HG02642 (cell line): ENCODE data around the gene PHLPP1.

Experiments used
- ATAC-seq: cut with Tn5 transposase; IDR thresholded peaks from one replicate; pipeline ENCODE4 v1.9.1; 2021; ENCODE audit warnings: mild to moderate bottlenecking; ENCODE audit not compliant: unreplicated experiment, poor library complexity

The PHLPP1 gene

DNA sequence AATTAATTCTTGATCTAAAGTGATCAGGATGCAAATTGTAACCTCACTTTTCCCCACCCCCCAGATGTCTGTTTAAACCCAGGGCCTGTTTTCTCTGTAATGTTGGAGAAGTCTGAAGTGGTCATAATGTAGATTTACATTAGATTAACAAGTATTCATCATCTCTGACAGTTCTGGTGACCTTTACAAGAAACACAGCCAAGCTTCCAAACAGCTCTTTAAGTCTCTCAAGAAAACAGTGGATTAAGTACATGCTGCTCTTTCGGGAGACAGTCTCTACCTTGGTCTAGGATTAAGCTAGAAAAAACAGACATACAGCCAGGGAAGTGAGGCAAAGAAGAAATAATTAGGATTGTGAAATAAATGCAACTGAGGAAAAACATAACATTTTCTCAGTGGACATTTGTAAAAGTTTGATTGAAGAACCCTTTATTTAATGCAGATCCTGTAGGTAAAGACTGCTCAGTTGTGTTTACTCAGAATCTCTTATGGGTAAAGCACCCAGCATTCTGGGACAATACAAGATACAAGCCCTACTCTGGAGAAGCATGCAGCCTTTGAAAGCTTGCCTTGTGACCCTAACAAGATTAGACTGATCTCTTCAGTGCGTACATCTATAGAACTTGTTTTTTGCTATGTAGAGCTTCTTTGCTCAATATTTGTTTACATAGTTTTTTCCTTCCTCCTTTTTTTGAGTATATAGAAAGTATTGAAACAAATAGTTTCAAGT is 203.9 kb downstream of the PHLPP1 start:
- no peak for ATAC-seq

DNA sequence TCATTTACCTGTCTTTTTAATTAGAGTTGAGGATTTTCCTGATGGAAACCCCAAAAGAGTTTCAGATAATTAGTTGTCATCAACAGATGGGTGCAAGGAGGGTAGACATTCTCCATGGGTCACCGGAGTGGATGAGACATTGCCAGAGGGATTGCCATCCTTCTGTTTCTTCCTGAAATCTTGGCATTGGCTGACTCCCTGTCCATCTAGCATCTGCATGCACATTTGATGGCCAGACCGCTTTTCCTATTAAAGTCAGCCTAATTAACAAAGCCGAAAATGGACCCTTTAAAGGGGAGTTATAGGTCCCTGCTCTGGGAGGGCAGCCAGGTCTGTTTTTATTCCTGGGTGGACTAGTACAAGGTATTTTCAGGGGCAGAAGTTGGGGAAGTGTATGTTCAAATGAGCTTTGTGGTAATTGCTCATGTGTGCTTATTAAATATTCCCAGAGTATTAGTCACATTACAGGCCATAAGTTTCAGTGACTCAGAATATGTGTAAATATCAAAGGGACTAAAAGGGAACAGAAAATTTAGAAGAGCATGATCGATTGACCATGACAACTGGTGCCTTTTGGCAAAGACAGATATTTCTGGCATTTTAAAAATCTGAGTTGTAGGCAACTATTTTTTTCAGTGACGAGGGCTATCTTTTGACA is 209.8 kb downstream of the PHLPP1 start:
- ATAC-seq = no peak

DNA sequence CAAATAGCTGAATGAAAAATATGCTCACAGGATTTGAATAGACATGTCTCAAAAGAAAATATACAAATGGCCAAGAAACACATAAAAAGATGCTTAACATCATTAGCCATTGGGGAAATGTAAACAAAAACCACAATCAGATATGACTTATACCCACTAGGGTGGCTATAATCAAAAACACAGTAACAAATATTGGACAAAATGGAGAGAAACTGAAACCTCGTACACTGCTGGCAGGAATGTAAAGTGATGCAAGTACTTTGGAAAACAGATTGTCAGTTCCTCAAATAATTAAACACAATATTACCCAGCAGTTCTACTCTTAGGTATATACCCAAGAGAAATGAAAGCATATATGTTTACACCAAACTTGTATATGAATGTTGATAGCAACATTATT is 213.0 kb downstream of the PHLPP1 start:
- ATAC-seq = no peak

DNA sequence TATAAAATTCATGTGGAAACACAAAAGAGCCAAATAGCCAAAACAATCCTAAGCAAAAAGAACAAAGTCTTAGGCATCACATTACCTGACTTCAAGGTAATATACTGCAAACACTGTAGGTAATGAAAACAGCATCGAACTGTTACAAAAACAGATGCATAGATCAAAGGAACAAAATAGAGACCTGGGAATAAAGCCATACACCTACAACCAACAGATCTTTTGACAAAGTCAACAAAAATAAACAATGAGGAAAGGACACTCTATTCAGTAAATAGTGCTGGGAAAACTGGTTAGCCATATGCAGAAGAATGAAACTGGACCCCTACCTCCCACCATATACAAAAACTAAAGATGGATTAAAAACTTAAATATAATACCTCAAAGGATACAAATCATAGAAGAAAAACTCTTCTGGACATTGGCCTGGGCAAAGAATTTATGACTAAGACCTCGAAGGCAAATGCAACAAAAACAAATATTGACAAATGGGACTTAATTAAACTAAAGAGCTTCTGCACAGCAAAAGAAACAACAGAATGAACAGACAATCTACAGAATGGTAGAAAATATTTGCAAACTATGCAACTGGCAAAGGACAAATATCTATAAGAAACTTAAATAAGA is 218.0 kb downstream of the PHLPP1 start:
- ATAC-seq = no peak

DNA sequence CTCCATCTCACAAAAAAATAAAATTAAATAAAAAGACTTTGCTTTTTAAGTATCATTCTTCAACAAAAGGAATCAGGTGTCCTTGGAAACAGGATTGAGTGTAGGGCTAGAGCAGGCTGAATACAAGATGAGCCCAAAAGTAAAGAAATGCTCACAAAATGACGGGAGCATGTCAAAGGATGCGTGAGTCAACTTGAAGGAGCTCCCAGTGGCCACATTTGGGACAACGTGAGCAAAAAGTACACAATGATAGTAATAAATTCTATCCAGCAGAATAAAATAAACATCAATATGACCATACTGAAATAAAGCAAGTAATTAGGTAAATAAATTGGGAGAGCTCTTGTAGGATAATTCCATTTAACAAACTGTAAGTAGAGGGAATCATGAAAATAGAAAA is 220.7 kb downstream of the PHLPP1 start:
- ATAC-seq = no peak

DNA sequence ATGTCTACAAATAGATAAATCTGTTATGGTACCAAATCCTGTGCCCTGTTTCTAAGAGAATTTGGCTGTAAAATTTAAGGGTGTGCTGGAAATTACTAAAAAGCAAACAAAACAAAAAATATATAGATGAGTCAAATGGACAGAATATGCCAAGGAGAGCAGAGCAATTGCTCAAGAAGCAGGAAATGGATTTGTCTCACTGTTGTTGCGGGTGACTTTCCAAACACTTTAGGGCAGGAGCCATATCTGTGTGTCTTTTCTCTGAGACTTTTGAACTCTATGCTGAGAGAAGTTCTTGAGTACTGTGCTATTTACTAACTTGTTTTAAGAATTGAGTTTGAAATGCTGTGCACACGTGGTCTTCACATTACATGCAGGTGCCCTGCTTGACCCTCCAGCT is 221.7 kb downstream of the PHLPP1 start:
- ATAC-seq = no peak

DNA sequence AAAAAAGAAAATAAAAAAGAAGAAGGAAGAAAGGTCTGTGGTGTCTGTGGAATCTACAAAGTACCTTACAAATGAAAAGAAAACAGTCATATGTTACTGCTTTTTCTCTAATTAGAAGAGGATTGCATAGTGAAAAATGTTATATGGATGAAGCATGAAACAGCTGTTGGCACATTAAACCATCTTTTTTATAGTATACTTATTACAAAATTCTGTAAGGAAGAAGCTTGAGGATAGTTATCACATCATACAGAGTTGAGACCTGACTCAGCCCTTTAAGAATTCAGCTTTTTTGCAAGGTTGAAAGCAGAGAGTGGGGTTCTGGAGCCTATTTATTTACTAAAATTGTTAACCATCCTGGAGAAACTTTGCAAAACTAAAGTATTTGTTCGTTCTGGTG is 222.7 kb downstream of the PHLPP1 start:
- no peak for ATAC-seq

DNA sequence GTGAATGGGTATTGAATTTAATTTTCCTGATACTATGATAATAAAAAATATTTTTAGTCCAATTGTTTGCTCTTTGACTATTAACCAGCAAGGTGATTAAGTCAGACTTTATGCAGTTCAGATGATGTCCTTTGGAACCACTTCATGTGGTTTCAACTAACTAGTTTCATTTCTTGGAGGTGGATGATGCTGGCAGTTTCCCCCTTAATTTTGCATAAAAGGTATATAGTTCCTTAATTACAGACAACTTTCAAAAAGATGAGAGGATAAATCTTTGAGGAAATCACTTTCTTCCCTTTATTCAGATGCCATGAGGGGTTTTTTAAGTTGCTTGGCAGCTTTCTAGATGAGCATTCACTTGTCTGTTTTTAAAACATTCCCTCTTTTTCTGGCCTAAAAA is 223.1 kb downstream of the PHLPP1 start:
- ATAC-seq = no peak

DNA sequence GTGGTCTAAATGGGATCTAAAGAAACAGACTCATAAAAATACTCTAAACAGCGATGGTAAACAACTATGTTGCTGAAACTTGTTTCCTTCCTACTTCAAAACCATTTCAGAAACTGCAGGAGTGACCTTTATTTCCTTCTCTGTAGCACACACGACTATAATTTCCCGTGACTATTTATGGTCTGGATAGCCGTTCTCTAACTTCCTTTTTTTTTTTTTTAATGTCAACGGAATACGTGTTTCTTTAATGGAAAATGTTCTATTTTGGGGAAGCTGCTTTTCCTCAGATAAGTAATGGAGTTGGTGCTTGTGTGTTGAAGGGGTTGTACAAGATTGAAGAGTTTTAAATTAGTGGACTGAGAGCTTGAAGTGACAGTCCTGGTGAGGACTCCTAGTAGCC is 224.1 kb downstream of the PHLPP1 start:
- ATAC-seq = no peak

DNA sequence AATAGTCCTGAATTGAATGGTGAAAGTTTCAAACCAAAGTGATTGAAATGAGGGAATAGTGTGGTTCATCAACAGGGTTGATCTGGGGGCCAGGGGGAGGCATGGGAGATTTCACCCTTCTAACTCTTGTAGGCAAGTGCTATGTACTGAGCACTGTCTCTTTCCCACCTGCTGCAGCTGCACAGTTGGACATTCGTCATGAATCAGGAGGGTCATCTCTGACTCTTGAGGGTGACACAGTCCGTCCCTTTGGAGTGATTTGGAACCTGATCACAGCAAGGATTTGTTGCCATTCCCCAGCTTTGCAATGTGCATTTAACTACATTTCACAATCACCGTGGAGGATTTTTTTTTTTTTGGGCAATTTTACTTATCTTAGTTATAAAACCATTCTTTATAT is 224.6 kb downstream of the PHLPP1 start:
- no peak for ATAC-seq

DNA sequence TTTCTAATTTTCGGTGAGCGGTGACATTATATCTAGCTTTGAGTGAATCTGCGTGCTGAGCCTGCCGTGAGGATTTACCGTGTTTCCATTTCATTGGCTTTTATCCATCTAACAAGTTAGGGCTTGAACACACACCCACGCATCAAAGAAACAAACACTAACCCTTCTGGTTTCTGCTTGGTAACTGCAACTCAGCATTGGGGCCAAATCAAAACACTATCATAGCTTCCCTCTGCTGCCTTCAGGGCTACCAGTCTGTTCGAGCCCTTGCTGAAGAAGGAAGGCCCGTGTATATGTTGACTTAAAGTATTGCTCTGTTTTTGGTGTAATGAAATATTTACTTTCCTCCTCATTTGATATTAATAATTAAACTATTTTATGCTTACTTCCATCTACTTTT is 227.2 kb downstream of the PHLPP1 start:
- no peak for ATAC-seq

DNA sequence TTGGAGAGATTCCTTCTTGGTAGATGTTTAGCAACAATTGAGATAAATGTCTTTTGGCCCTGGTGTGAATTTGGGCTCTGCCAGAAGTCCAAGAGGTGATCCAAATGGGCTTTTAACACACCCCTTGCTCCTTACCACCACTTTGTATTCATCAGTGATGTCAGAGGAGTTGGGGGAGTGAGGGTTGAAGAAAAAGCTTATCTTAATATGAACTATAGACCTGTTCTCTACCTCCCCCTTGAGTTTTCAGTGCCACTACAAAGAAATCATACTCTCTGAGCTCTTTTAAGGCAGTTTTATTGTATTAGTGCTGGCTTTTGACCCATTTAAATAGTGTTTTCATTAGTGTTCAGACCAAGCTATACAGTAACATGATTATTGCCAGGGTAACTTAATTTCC is 229.1 kb downstream of the PHLPP1 start:
- ATAC-seq = no peak

DNA sequence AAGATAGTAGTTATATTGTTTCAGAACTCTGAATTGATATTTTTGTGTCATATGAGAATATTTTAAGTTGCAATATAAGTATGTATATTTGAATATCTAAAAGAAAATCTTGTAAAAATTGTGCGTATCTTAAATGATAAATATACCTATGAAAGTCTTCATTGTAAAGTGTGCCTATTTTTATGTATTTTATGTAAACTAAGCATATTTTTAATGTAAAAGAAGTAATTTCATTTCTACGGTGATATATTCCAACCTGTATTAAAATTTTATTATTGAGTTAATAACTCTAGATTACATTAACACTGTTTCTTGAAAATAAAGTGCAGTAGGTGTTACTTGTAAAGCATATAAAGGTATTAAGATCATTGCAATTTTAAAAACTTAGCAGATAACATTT is 233.4 kb downstream of the PHLPP1 start:
- ATAC-seq = no peak

DNA sequence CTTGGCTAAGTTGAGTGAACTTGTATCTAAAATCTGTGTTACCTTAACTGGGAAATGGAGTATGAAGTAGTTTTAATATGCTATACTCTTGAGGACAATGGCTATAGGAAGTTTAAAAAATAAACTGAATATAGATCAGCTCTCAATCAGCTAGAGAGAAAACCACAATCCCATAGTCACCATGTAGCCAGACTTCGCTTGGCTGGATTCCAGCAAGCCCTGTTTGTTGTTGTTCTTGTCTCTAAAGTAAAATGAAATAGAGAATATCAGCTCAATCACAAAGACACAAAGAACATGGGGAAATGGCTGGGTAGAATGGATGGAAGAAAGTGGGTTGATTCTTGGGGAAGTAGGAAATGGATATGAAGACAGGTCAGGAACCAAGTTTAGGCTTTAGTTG is 234.9 kb downstream of the PHLPP1 start:
- ATAC-seq = no peak

DNA sequence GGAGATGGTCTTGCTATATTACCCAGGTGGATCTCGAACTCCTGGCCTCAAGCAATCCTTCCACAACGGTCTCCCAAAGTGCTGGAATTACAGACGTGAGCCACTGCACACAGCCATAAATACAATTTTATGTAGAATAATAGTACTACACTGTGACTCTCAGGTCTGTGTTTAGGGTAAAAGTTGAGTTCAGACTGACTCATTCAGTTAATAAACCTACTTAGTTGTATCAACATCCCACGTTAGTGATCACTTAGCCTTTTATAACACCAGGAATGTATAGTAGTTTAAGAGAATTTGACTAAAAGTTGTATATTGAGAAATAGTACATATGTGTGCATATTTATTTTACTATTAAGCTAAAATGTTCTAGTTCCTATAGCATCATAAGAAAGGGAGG is 237.5 kb downstream of the PHLPP1 start:
- ATAC-seq = no peak

DNA sequence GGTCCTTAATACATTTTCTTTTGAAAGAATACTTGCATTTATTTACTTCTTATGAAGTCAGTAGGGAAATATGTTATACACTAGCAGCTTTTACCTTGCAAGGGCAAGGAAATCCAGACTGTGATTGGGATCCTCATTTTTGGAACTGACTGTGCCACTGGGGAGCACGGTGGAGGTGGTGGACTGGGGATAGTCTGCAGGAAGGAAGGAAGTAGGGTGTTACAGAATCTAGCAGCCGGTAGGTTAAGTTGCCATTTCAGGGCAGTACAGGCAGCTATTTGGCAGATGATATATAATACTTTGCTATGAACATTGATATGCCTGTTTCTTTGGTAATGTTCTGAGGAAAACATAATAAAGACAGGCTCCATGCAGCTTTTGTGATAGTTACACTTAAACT is 238.3 kb downstream of the PHLPP1 start:
- ATAC-seq = no peak

DNA sequence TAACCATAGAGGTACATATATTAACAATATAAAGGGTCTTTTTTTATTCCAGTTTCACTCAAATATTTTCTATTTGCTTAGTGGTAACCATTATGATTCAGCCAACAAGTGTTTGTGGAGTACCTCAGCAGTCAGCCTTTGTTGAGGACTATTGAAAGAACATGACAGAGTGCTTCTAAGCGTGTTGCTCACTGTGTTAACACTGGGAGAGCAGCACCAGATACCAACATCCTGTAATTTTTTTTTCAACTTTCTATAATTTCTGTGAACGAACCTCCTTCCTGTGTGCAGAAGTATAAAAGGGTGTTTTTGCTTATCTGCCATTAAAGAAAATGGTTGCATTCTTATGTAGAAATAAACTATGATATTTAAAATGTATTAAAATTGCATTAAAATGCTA is 239.0 kb downstream of the PHLPP1 start:
- ATAC-seq = no peak

DNA sequence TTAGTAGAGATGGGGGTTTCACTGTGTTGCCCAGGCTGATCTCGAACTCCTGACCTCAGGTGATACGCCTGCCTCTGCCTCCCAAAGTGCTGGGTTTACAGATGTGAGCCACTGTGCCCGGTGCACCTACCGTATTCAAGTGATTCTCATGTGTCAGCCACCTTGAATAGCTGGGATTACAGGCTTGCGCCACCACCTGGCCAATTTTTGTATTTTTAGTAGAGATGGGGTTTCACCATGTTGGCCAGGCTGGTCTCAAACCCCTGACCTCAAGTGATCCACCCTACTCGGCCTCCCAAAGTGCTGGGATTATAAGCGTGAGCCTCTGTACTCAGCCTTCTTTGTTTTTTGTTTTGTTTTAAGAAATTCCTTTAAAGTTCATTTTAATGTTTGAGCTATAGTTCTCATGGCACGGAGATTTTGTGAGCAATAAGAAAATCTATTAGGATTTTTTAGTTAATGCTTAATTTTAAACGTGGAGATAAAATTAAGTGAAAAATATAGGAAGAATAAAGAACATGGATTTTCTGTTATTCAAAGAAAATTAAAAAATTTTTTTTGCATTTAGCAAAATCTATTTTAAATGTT is 242.6 kb downstream of the PHLPP1 start:
- no peak for ATAC-seq

DNA sequence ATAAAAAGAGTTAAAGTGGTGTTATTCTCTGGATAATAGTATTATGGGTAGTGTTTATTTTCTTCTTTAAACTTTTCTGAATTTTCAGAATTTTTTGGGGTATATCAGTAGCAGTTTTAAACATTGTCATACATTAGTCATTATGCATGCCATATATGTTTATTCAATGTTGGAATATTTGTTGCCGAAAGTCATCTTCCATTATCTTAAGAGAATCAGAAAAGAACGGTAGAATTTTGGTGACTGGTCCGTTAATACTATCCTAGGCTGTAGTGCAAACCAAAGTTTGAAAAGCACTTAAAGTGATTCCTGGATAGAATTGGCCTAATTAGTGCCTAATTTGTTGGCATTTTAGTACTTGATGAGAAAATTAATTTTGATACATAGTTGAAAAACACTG is 244.1 kb downstream of the PHLPP1 start:
- no peak for ATAC-seq

DNA sequence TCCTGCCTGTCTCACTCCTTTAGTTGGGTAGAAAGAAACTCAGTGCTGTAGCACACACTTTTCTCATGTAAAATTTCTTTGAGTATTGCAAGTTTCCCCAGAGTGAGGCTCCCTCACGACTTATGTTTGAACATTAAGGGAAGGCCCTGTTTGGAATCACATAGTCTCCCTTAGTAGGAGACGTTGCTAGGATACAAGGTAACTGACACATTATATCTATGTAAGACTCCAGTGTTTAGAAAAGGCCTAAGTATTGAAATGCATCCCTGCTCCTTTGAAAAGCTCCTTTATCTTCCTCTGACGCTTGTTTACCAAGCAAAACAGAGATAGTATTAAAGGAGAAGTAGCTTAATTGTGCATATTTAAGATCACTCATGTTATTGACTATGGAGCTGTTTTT is 248.2 kb downstream of the PHLPP1 start:
- ATAC-seq = no peak

DNA sequence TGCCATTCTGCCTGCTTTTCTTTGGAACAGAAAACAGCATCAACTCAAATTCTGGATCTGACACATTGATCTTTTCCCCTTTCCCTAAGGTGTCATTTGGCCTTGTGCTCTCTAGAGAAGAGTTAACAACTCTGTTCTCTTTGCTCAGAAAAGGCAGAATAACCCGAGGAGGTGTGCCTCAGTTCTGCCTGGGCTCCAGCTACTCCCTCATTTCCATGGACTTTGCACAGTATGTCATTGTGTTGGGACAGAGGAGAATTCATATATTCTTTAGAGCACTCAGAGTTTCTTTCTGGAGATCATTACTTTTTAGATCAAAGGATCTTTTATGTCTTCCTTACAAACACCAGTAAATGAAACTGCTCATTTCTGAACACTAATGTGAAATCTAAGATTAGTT is 249.1 kb downstream of the PHLPP1 start:
- ATAC-seq = no peak
